GM18870 (cell line): ENCODE results near the gene PLPP3.

Experiments used
- ATAC-seq: cut with Tn5 transposase; IDR thresholded peaks from one replicate; pipeline ENCODE4 v1.9.1; 2021; ENCODE audit warnings: moderate library complexity; ENCODE audit not compliant: unreplicated experiment

Gene PLPP3

GRCh38 chr1:56501888-56502287 lies 77.5 kb downstream of the PLPP3 start:
- ATAC-seq, result no peak

GRCh38 chr1:56501426-56501825 lies 77.9 kb downstream of the PLPP3 start:
- ATAC-seq, result no peak

- no peak for ATAC-seq
These were observed 82.3 kb downstream of the PLPP3 start for GRCh38 chr1:56496821-56497772.

GRCh38 chr1:56496158-56496557 lies 83.2 kb downstream of the PLPP3 start:
- ATAC-seq, result no peak

GRCh38 chr1:56495538-56495937 lies 83.8 kb downstream of the PLPP3 start:
- no peak for ATAC-seq

GRCh38 chr1:56494306-56494705 lies 85.1 kb downstream of the PLPP3 start:
- ATAC-seq, result no peak

- no peak for ATAC-seq
These were observed 85.5 kb downstream of the PLPP3 start for GRCh38 chr1:56493826-56494225.

GRCh38 chr1:56491441-56491840 lies 87.9 kb downstream of the PLPP3 start:
- no peak for ATAC-seq

- no peak for ATAC-seq
These were observed 88.7 kb downstream of the PLPP3 start for GRCh38 chr1:56490619-56491018.

GRCh38 chr1:56489695-56490094 lies 89.7 kb downstream of the PLPP3 start:
- no peak for ATAC-seq

GRCh38 chr1:56484695-56485094 lies 94.7 kb downstream of the PLPP3 start:
- ATAC-seq, result no peak

GRCh38 chr1:56483104-56483503 lies 96.3 kb downstream of the PLPP3 start:
- no peak for ATAC-seq

GRCh38 chr1:56482486-56482885 lies 96.9 kb downstream of the PLPP3 start:
- ATAC-seq, result no peak

GRCh38 chr1:56481140-56481694 lies 98.1 kb downstream of the PLPP3 start:
- no peak for ATAC-seq

- no peak for ATAC-seq
These were observed 100.6 kb downstream of the PLPP3 start for GRCh38 chr1:56478734-56479133.

GRCh38 chr1:56477164-56478111 lies 101.9 kb downstream of the PLPP3 start:
- ATAC-seq, result no peak

- ATAC-seq, result no peak
These were observed 105.6 kb downstream of the PLPP3 start for GRCh38 chr1:56473582-56474270.

- ATAC-seq, result peak; percentile 82
These were observed 106.5 kb downstream of the PLPP3 start for GRCh38 chr1:56472860-56473259.

- peak; percentile 39 for ATAC-seq
These were observed 109.6 kb downstream of the PLPP3 start for GRCh38 chr1:56469640-56470371.

- ATAC-seq, result no peak
These were observed 110.8 kb downstream of the PLPP3 start for GRCh38 chr1:56468518-56468917.
